HCT116 (cell line): ENCODE measurements around the gene ERBB4. TPM values are rescaled to one million over a fixed set of nuclear protein-coding genes. Genes with fewer than 3 reads are reported as not detected.

Source experiments
- ATAC-seq: fragments of 200-7000 bp; cut with Tn5 transposase; 2 replicates; pipeline ENCODE4 v1.9.1; 2020; ENCODE audit warnings: mild to moderate bottlenecking, moderate library complexity
- BruUV-seq: library from RNA; stranded (reverse); fragments of 400-500 nt; replicated peaks from 2 replicates; lab custom pipeline; 2021; lab: Mats Ljungman, UMichigan
- CTCF ChIA-PET: fragments of 300-600 bp; sonication (Branson Sonifier 250); formaldehyde crosslinking; loops from one replicate; lab custom pipeline; 2021; ENCODE audit warnings: antibody characterized with exemption; lab: Charles Lee
- POLR2A ChIA-PET: fragments of 300-600, 350-600 bp; sonication (Branson Sonifier 250); formaldehyde crosslinking; loops from one replicate; lab custom pipeline; 2021; ENCODE audit warnings: antibody characterized with exemption; lab: Charles Lee
- RAD21 ChIA-PET, 2 experiments: fragments of 300-600 bp; sonication (Branson Sonifier 250); formaldehyde crosslinking; loops; one replicate each; lab custom pipeline; 2023; ENCODE audit warnings: low total read pairs in 2 of 2; ENCODE audit not compliant: uncharacterized antibody in 2 of 2, unreplicated experiment in 2 of 2, low non-redundant PET in 1 of 2; lab: Charles Lee
- DNase-seq: peaks from one replicate; pipeline ENCODE4 v3.0.0-alpha.2; 2010; ENCODE audit warnings: low read depth, low spot score
- H2AFZ ChIP-seq: fragments of 200-600 bp; shearing (Covaris generic), sonication (generic); 2 replicates; pipeline ENCODE4 v1.6.1; 2017; ENCODE audit warnings: low read depth, mixed run types, mixed read lengths, antibody characterized with exemption, low read length; ENCODE audit not compliant: poor library complexity, severe bottlenecking
- H3K27ac ChIP-seq: 2 replicates; pipeline ENCODE4 v1.5.1; 2012; ENCODE audit warnings: low read depth, low read length
- H3K27me3 ChIP-seq: fragments of 200-600 bp; sonication (generic); 2 replicates; pipeline ENCODE4 v1.6.1; 2016; ENCODE audit warnings: mixed run types, low read length, mixed read lengths; ENCODE audit not compliant: insufficient read depth
- H3K36me3 ChIP-seq, 2 experiments: fragments of 200-500 bp in 1 of 2; fragments of 200-600 bp in 1 of 2; sonication (Bioruptor generic) in 1 of 2; sonication (generic) in 1 of 2; 2 replicates each; pipeline versions ENCODE4 v1.5.1 to v1.6.1; 2014 to 2016; ENCODE audit warnings: low read length in 2 of 2, inconsistent platforms in 1 of 2, mixed read lengths in 1 of 2, mixed run types in 1 of 2; ENCODE audit not compliant: insufficient read depth in 2 of 2, control insufficient read depth in 1 of 2
- H3K4me1 ChIP-seq, 2 experiments: fragments of 200-600 bp in 1 of 2; sonication (generic) in 1 of 2; 2 replicates each; pipeline versions ENCODE4 v1.5.1 to v1.6.1; 2012 to 2017; ENCODE audit warnings: low read length in 2 of 2, inconsistent platforms in 1 of 2, mild to moderate bottlenecking in 1 of 2, mixed read lengths in 1 of 2, mixed run types in 1 of 2, moderate library complexity in 1 of 2; ENCODE audit not compliant: insufficient read depth in 2 of 2, control insufficient read depth in 1 of 2
- H3K4me2 ChIP-seq: fragments of 200-600 bp; sonication (generic); 2 replicates; pipeline ENCODE4 v1.6.1; 2017; ENCODE audit warnings: mixed run types, low read length, mixed read lengths
- H3K4me3 ChIP-seq, 2 experiments: fragments of 200-600 bp in 1 of 2; sonication (generic) in 1 of 2; replicated peaks in 1 of 2; 2 replicates each; pipeline ENCODE4 v1.5.1; 2011 to 2016; ENCODE audit warnings: low read length in 2 of 2, control low read depth in 1 of 2, low read depth in 1 of 2, mild to moderate bottlenecking in 1 of 2, mixed read lengths in 1 of 2, mixed run types in 1 of 2
- H3K79me2 ChIP-seq: fragments of 200-600 bp; sonication (generic); 2 replicates; pipeline ENCODE4 v1.6.1; 2017; ENCODE audit warnings: mild to moderate bottlenecking, mixed run types, low read length, moderate library complexity, mixed read lengths; ENCODE audit not compliant: insufficient read depth
- H3K9ac ChIP-seq: fragments of 200-600 bp; sonication (generic); 2 replicates; pipeline ENCODE4 v1.6.1; 2016; ENCODE audit warnings: low read length, mixed read lengths
- H3K9me2 ChIP-seq: fragments of 200-600 bp; sonication (generic), shearing (Covaris generic); 2 replicates; pipeline ENCODE4 v1.6.1; 2017; ENCODE audit warnings: mixed run types, mild to moderate bottlenecking, moderate library complexity; ENCODE audit not compliant: insufficient read depth
- H3K9me3 ChIP-seq, 2 experiments: fragments of 200-500 bp in 1 of 2; fragments of 200-600 bp in 1 of 2; sonication (Bioruptor generic) in 1 of 2; sonication (generic) in 1 of 2; 2 replicates each; pipeline ENCODE4 v1.6.1; 2014 to 2017; ENCODE audit warnings: low read length in 2 of 2, mixed read lengths in 2 of 2, inconsistent platforms in 1 of 2, low read depth in 1 of 2, mild to moderate bottlenecking in 1 of 2, mixed run types in 1 of 2, moderate library complexity in 1 of 2; ENCODE audit not compliant: control insufficient read depth in 1 of 2, insufficient read depth in 1 of 2
- H4K20me1 ChIP-seq: fragments of 200-600 bp; sonication (generic), shearing (Covaris generic); 2 replicates; pipeline ENCODE4 v1.6.1; 2017; ENCODE audit warnings: mixed run types, mild to moderate bottlenecking, moderate library complexity; ENCODE audit not compliant: insufficient read depth
- ATF3 ChIP-seq: IDR thresholded peaks from 2 replicates; pipeline ENCODE4 v1.6.1; 2012
- CEBPB ChIP-seq: IDR thresholded peaks from 2 replicates; pipeline ENCODE4 v1.6.1; 2012; ENCODE audit warnings: low read depth
- EGR1 ChIP-seq: IDR thresholded peaks from 2 replicates; pipeline ENCODE4 v1.6.1; 2012; ENCODE audit warnings: low read depth
- EZH2 ChIP-seq: fragments of 200-600 bp; sonication (generic); IDR thresholded peaks from 2 replicates; pipeline ENCODE4 v1.6.1; 2017; ENCODE audit warnings: antibody characterized with exemption, mixed run types
- EZH2phosphoT487 ChIP-seq: fragments of 200-600 bp; IDR thresholded peaks from 2 replicates; pipeline ENCODE4 v1.6.1; 2018; ENCODE audit warnings: antibody characterized with exemption, borderline replicate concordance
- POLR2AphosphoS5 ChIP-seq: IDR thresholded peaks from 2 replicates; pipeline ENCODE4 v1.6.1; 2011; ENCODE audit warnings: mild to moderate bottlenecking, low read depth, low read length, moderate library complexity
- REST ChIP-seq: IDR thresholded peaks from 2 replicates; pipeline ENCODE4 v1.6.1; 2012; ENCODE audit warnings: low read depth
- SIN3A ChIP-seq: IDR thresholded peaks from 2 replicates; pipeline ENCODE4 v1.6.1; 2012; ENCODE audit warnings: low read depth
- TCF7L2 ChIP-seq: IDR thresholded peaks from 2 replicates; pipeline ENCODE4 v1.7.0; 2011; ENCODE audit warnings: borderline replicate concordance, inconsistent platforms; ENCODE audit not compliant: insufficient read depth, insufficient read length; ENCODE audit errors: extremely low read depth
- ZNF274 ChIP-seq: fragments of 200-500 bp; sonication (Bioruptor generic); IDR thresholded peaks from 2 replicates; pipeline ENCODE4 v1.6.1; 2014; ENCODE audit warnings: mild to moderate bottlenecking, low read depth, low read length, inconsistent platforms
- intact Hi-C: fragments of 100-400 bp; cut with micrococcal nuclease; formaldehyde crosslinking; loops from 2 replicates; pipeline ENCODE4 v1.10.0; 2022
- total RNA-seq: library from RNA; stranded (reverse); gene quantifications from one replicate; pipeline ENCODE4 v1.2.1, GENCODE V29; 2021; ENCODE audit not compliant: unreplicated experiment

The ERBB4 gene
- total RNA-seq, 1 experiment from 2014 or later: 0.10 TPM

- H3K4me3 ChIP-seq: no peak overlapping the region
- no peaks in the 10 kb centered on the region for H3K9me3 ChIP-seq
- TF ChIP-seq SIN3A: no peak
- no peak for TF ChIP-seq REST
- TF ChIP-seq CEBPB: no peak
- no peak for TF ChIP-seq ATF3
- TF ChIP-seq TCF7L2: no peak
- TF ChIP-seq EZH2: no peak
- no peak for TF ChIP-seq EZH2phosphoT487
- TF ChIP-seq ZNF274: no peak
- TF ChIP-seq EGR1: no peak
- no peak for TF ChIP-seq POLR2AphosphoS5
- ChIA-PET CTCF (interaction anchor here (1.2 kb wide), 1 partner anchor 14 kb away, joined by 5 read pairs; no protein-coding TSS in a partner anchor), RAD21 (no interaction called here), POLR2A (no interaction called here)
- H3K4me2 ChIP-seq: no peak overlapping the region
- intact Hi-C loops: no loop called here
- no peaks in the 10 kb centered on the region for H4K20me1 ChIP-seq
- no peaks in the 10 kb centered on the region for H3K4me1 ChIP-seq
- no peak overlapping the region for H3K27ac ChIP-seq
- H3K9me2 ChIP-seq: no peaks in the 10 kb centered on the region
- no peaks in the 10 kb centered on the region for H3K27me3 ChIP-seq
- no peaks in the 10 kb centered on the region for H3K36me3 ChIP-seq
- no TSS peak for BruUV-seq
- H2AFZ ChIP-seq: no peak overlapping the region
- ATAC-seq (no peak), DNase-seq (no peak)
- H3K79me2 ChIP-seq: no peaks in the 10 kb centered on the region
- no peak overlapping the region for H3K9ac ChIP-seq
Observed at GRCh38 chr2:211468877-211469663, 1069.5 kb downstream of the ERBB4 start.
